ENCODE data around the gene ARL6IP4. TPM values are rescaled to one million over a fixed set of nuclear protein-coding genes. Genes with fewer than 3 reads are reported as not detected.
A peak's percentile ranks its signal among the peaks of the same experiment; 100 is the strongest.

The ARL6IP4 gene
- polyA plus RNA-seq, 6 donors from 2014 or later, result 132 to 202 (median 187) TPM

DNA sequence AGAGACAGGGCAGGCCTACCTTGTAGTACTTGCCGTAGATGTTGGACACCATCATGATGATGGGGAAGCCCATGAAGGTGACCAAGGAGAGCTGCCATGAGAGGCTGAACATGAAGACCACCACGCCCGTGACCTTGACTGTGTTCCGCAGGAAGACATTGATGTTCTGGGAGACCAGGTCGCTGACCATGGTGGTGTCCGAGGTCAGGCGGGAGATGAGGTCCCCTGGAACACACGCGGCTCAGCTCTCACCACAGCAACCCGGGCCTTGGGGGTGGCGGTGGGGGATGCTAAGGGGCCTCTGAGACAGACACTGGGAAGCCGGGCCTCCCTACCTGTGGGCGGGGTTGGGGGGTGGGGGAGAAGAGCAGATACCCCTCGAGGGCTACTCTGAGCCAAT lies 31.9 kb upstream of the ARL6IP4 start:
- Mint-ChIP-seq H3K9me3 (no peaks in the 10 kb centered on the region), H3K27me3 (no peaks in the 10 kb centered on the region)
- ATAC-seq (ENCODE audit: low read depth in 2 of 2), result no peak

DNA sequence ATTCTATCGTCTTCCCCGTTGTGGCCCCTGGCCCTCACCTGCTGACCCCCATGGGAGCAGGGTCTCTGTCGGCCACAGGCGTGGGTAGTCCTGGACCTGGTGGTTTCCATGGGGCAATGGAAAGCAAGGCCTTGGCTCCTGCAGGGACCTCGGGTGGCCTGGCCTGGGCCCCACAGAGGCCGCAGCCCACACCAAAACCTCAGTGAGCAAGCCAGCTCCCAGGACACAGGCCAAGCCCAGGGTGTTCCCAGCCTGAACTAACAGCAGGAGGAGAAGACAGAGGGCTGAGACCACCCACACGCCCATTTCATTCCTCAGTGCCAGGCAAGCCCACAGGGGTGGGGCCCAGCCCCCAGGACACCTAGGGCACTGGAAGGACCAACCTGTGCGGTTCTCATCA lies 31.1 kb upstream of the ARL6IP4 start:
- H3K9me3 Mint-ChIP-seq, result no peaks in the 10 kb centered on the region
- H3K36me3 Mint-ChIP-seq, result no peaks in the 10 kb centered on the region
- no peak for DNase-seq
- peaks cover 18 to 41% (median 36%) of the 10 kb centered on the region in 3 donors for H3K4me1 Mint-ChIP-seq
- H3K4me3 Mint-ChIP-seq, result no peak overlapping the region
- ATAC-seq (ENCODE audit: low read depth in 2 of 2), result no peak
- H3K27ac Mint-ChIP-seq, result no peak overlapping the region
- no peaks in the 10 kb centered on the region for H3K27me3 Mint-ChIP-seq

More for the DNA sequence above, 31.9 kb upstream of the ARL6IP4 start:
- Mint-ChIP-seq H3K36me3 (no peaks in the 10 kb centered on the region), H3K27ac (peak overlapping the region in 2 of 6 donors; percentile 37 to 66), H3K4me3 (no peak overlapping the region), H3K4me1 (peaks cover 24 to 46% (median 41%) of the 10 kb centered on the region in 3 donors)
- no peak for DNase-seq

- H3K27me3 Mint-ChIP-seq, result no peaks in the 10 kb centered on the region
- H3K27ac Mint-ChIP-seq, result no peak overlapping the region
- ATAC-seq (ENCODE audit: low read depth in 2 of 2), result no peak
Measured at GRCh38 chr12:122949816-122950675, 30.4 kb upstream of the ARL6IP4 start.

GRCh38 chr12:122951406-122951805 lies 29.1 kb upstream of the ARL6IP4 start:
- peak overlapping the region in 2 of 6 donors; percentile 38 to 66 for H3K27ac Mint-ChIP-seq
- no peak overlapping the region for H3K4me3 Mint-ChIP-seq
- H3K4me1 Mint-ChIP-seq, result peaks cover 18 to 35% (median 25%) of the 10 kb centered on the region in 3 donors
- no peaks in the 10 kb centered on the region for H3K9me3 Mint-ChIP-seq
- no peaks in the 10 kb centered on the region for H3K36me3 Mint-ChIP-seq
- DNase-seq, result no peak
- ATAC-seq (ENCODE audit: low read depth in 2 of 2), result no peak
- H3K27me3 Mint-ChIP-seq, result no peaks in the 10 kb centered on the region

More at GRCh38 chr12:122949816-122950675, 30.4 kb upstream of the ARL6IP4 start:
- no peaks in the 10 kb centered on the region for H3K36me3 Mint-ChIP-seq
- H3K4me1 Mint-ChIP-seq, result peaks cover 18 to 41% (median 35%) of the 10 kb centered on the region in 3 donors
- DNase-seq, result no peak
- no peaks in the 10 kb centered on the region for H3K9me3 Mint-ChIP-seq
- peak overlapping the region in 1 of 8 donors; percentile 37 for H3K4me3 Mint-ChIP-seq

GRCh38 chr12:122951979-122952892 lies 28.2 kb upstream of the ARL6IP4 start:
- peak; percentile 96 for ATAC-seq (ENCODE audit: low read depth in 2 of 2)

GRCh38 chr12:122955156-122955555 lies 25.3 kb upstream of the ARL6IP4 start:
- H3K4me3 Mint-ChIP-seq, result no peak overlapping the region
- ATAC-seq (ENCODE audit: low read depth in 2 of 2) (no peak), DNase-seq (no peak)
- H3K4me1 Mint-ChIP-seq, result peaks cover 4 to 12% (median 11%) of the 10 kb centered on the region in 3 donors
- H3K9me3 Mint-ChIP-seq, result no peaks in the 10 kb centered on the region
- H3K27me3 Mint-ChIP-seq, result no peaks in the 10 kb centered on the region
- H3K27ac Mint-ChIP-seq, result no peak overlapping the region
- no peaks in the 10 kb centered on the region for H3K36me3 Mint-ChIP-seq

More at GRCh38 chr12:122951979-122952892, 28.2 kb upstream of the ARL6IP4 start:
- Mint-ChIP-seq H3K9me3 (no peaks in the 10 kb centered on the region), H3K27ac (peak overlapping the region in 3 of 6 donors; percentile 47 to 58 (median 57)), H3K4me1 (peaks cover 11 to 27% (median 17%) of the 10 kb centered on the region in 3 donors), H3K36me3 (no peaks in the 10 kb centered on the region), H3K4me3 (no peak overlapping the region), H3K27me3 (no peaks in the 10 kb centered on the region)
- peak; percentile 68 for DNase-seq

DNA sequence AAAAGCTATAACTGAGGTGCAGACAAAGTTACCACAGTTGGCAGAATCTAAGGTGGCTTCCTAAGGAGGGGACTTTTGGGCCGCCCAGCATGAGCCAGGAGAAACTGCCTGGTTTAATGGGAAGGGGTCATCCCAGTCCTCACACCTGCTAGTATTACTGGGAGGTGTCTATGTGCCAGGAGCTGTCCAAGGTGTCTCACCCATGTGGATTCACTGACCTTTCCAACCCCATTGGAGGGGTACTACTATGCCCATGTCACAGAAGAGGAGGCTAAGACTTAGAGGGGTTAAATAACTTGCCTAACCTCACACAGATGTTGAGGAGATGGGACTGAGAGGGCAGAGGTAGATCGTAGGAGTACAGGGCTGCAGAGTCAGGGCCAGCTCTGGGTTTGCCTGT lies 24.4 kb upstream of the ARL6IP4 start:
- Mint-ChIP-seq H3K4me1 (peaks cover 4 to 12% (median 11%) of the 10 kb centered on the region in 3 donors), H3K9me3 (no peaks in the 10 kb centered on the region), H3K4me3 (no peak overlapping the region), H3K36me3 (no peaks in the 10 kb centered on the region), H3K27ac (no peak overlapping the region), H3K27me3 (no peaks in the 10 kb centered on the region)
- ATAC-seq (ENCODE audit: low read depth in 2 of 2), result no peak
- DNase-seq, result no peak

DNA sequence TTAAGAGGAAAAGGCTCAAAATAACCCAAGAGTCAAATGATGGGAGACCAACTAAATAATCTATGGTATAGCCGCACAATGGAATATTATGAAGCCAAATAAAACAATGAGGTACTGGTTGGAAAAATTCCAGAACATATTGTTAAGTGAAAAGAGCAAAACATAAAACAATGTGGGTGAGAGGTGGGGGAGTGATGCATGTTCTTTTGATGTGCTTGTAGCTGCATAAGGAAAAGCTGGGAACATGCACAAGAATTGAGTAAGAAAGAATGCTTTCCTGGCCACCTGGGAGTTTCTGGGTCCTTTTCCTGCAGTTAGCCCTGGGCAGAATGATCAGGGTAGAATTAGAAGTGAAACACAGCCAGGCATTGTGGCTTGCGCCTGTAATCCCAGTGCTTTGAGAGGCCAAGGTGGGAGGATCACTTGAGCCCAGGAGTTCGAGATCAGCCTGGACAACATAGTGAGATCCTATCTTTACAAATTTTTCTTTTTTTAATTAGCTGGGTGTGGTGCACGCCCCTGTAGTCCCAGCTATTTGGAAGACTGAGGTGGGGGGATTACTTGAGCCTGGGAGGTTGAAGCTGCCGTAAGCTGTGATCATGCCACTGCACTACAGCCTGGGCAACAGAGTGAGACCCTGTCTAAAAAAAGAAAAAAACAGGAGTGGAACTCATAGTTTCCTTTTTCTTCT lies 22.1 kb upstream of the ARL6IP4 start:
- DNase-seq, result no peak
- Mint-ChIP-seq H3K9me3 (no peaks in the 10 kb centered on the region), H3K36me3 (no peaks in the 10 kb centered on the region), H3K4me3 (no peak overlapping the region), H3K4me1 (no peaks in the 10 kb centered on the region), H3K27me3 (no peaks in the 10 kb centered on the region), H3K27ac (no peak overlapping the region)
- ATAC-seq (ENCODE audit: low read depth in 2 of 2), result no peak

DNA sequence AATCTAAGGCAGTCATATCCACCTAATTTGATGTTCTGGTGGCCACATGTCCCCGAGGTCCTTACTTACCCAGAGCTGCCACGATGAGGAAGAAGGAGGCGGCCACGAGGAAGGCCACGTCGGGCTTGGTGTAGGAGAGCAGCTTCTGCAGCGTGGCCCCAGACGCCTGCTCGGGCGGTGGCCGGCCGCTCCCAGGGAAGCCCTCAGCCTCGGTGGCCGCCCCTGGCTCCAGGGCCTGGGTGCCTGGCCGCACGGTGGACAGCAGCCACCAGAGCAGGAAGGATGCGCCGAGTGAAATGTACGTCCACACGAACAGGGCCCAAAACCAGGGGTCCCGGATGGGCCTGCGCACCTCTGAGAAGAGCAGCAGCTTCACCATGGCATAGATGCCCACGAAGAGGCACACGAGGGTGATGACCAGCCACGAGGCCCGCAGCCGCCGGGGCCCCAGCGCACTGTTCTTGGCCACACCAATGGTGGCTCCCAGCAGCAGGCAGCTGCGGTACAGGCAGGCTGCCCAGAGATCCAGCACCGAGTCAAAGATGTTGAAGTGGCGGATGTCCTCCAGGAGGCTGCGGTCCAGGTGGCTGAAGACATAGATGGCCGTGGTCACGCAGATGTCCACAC lies 20.8 kb upstream of the ARL6IP4 start:
- Mint-ChIP-seq H3K36me3 (no peaks in the 10 kb centered on the region), H3K27ac (no peak overlapping the region), H3K4me3 (no peak overlapping the region), H3K4me1 (peaks cover 0 to 2% (median 0%) of the 10 kb centered on the region in 3 donors), H3K9me3 (no peaks in the 10 kb centered on the region), H3K27me3 (no peaks in the 10 kb centered on the region)
- no peak for ATAC-seq (ENCODE audit: low read depth in 2 of 2)
- no peak for DNase-seq

DNA sequence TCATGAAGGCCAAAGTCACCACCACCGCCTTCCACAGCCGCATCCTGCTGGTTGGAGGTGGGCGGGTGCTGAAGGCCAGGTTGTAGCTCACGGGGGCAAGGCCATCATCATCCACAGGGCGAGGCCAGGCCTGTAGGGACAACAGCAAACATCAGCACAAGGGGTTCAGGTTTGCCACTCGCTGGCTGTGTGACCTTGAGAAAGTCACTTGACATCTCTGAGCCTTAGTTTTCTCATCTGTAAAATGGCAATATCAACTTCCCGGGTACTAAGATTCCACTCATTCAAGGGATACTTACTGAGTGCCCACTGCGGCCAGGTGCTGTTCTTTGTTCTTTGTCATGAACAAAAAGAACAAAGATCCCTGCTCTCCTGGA lies 20.3 kb upstream of the ARL6IP4 start:
- Mint-ChIP-seq H3K9me3 (no peaks in the 10 kb centered on the region), H3K27ac (no peak overlapping the region), H3K27me3 (no peaks in the 10 kb centered on the region), H3K4me1 (peaks cover 0 to 5% (median 0%) of the 10 kb centered on the region in 3 donors), H3K4me3 (no peak overlapping the region), H3K36me3 (no peaks in the 10 kb centered on the region)
- ATAC-seq (ENCODE audit: low read depth in 2 of 2) (no peak), DNase-seq (no peak)

DNA sequence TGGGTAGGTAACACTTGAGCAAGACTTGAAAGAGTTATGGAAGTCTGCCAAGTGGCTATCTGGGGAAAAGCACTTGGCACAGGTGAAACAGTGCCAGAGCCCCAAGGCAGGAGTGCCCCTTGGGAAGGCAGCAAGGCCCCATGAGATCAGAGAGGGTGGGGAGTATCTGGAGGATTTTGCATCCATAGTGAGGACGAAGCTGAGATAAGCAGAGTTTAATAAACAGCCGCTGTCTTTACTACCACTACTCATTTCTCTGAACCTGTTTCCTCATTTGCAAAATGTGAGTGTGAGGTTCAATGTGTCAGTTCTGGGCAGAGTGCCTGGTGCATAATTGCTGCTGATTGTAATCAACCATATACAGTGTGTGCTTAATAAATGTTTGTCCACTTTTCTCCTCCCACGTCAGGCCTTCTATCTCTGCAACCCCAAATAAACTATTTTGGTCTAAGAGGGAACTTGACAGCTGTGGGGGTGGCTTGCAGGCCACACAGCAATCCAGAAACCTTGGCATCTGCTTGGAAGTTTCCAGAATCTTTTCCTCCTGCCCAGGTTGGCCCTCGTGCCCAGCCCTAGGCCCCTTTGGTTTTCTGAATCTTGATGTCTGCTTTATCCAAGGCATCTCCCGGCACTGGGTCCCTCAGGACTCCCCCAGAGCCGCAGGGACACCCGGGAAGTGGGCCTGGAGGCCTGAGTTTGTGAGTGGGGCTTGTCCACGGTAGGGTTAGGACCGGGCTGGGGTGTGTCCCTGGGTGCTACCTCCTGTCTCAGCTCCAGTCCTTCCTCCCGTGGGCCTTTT lies 18.8 kb upstream of the ARL6IP4 start:
- H3K36me3 Mint-ChIP-seq, result no peaks in the 10 kb centered on the region
- H3K4me1 Mint-ChIP-seq, result peaks cover 2 to 6% (median 2%) of the 10 kb centered on the region in 3 donors
- no peak for ATAC-seq (ENCODE audit: low read depth in 2 of 2)

DNA sequence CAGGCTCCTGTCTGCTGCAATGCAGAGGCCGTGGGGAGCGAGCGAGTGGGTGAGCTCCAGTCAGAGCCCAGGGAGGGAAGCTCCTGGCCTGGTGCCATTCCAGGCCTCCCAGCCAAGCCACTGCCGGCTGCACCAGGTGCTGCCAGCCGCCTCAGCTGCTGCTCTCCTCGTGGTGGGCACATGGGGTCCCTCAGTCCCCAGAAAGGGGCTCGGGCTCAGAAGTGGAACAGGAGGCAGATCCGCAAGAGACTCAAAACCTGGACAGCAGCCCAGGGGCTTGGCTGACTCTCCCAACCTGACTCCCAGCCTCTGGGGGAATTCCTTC lies 16.6 kb upstream of the ARL6IP4 start:
- DNase-seq, result no peak
- H3K27me3 Mint-ChIP-seq, result no peaks in the 10 kb centered on the region
- H3K4me3 Mint-ChIP-seq, result no peak overlapping the region
- H3K36me3 Mint-ChIP-seq, result no peaks in the 10 kb centered on the region
- ATAC-seq (ENCODE audit: low read depth in 2 of 2), result no peak
- H3K4me1 Mint-ChIP-seq, result peaks cover 5 to 10% (median 6%) of the 10 kb centered on the region in 3 donors
- H3K9me3 Mint-ChIP-seq, result no peaks in the 10 kb centered on the region
- no peak overlapping the region for H3K27ac Mint-ChIP-seq

More for the DNA sequence above, 18.8 kb upstream of the ARL6IP4 start:
- H3K4me3 Mint-ChIP-seq, result no peak overlapping the region
- DNase-seq, result no peak
- no peaks in the 10 kb centered on the region for H3K27me3 Mint-ChIP-seq
- no peak overlapping the region for H3K27ac Mint-ChIP-seq
- no peaks in the 10 kb centered on the region for H3K9me3 Mint-ChIP-seq
